NCI-H2107 treated with DMSO at 0.1 percent for 48 hours (cell line): Measurements from ENCODE around the gene PWWP2A.

ENCODE experiments used
- DNase-seq: peaks from one replicate; lab custom pipeline; 2025; ENCODE audit not compliant: unreplicated experiment; lab: John Stamatoyannopoulos, UW

The PWWP2A gene

GRCh38 chr5:160133071-160133917, 14.0 kb upstream of the PWWP2A start:
- no peak for DNase-seq

GRCh38 chr5:160129841-160130240, 10.6 kb upstream of the PWWP2A start:
- DNase-seq: no peak

GRCh38 chr5:160128632-160129031, 9.4 kb upstream of the PWWP2A start:
- no peak for DNase-seq

GRCh38 chr5:160119905-160120266, 636 bp upstream of the PWWP2A start:
- no peak for DNase-seq

- DNase-seq: no peak
Measured at GRCh38 chr5:160118349-160119141, 705 bp downstream of the PWWP2A start.

- no peak for DNase-seq
Measured at GRCh38 chr5:160116991-160117390, 2.3 kb downstream of the PWWP2A start.

GRCh38 chr5:160108124-160108523, 11.1 kb downstream of the PWWP2A start:
- DNase-seq: no peak

GRCh38 chr5:160105686-160106360, 13.4 kb downstream of the PWWP2A start:
- no peak for DNase-seq

- no peak for DNase-seq
Measured at GRCh38 chr5:160097991-160098390, 21.3 kb downstream of the PWWP2A start.

- no peak for DNase-seq
Measured at GRCh38 chr5:160096178-160096577, 23.1 kb downstream of the PWWP2A start.

GRCh38 chr5:160092960-160093707, 26.1 kb downstream of the PWWP2A start:
- no peak for DNase-seq

GRCh38 chr5:160092514-160092913, 26.7 kb downstream of the PWWP2A start:
- no peak for DNase-seq

GRCh38 chr5:160090059-160090458, 29.2 kb downstream of the PWWP2A start:
- DNase-seq: no peak

- no peak for DNase-seq
Measured at GRCh38 chr5:160089531-160089930, 29.7 kb downstream of the PWWP2A start.

- DNase-seq: no peak
Measured at GRCh38 chr5:160088805-160089204, 30.4 kb downstream of the PWWP2A start.

GRCh38 chr5:160087199-160087598, 32.1 kb downstream of the PWWP2A start:
- DNase-seq: no peak

- DNase-seq: no peak
Measured at GRCh38 chr5:160084144-160084543, 35.1 kb downstream of the PWWP2A start.

- no peak for DNase-seq
Measured at GRCh38 chr5:160083501-160083900, 35.7 kb downstream of the PWWP2A start.

- DNase-seq: no peak
Measured at GRCh38 chr5:160082614-160083500, 36.4 kb downstream of the PWWP2A start.

- no peak for DNase-seq
Measured at GRCh38 chr5:160081495-160081894, 37.8 kb downstream of the PWWP2A start.
